ENCODE measurements around the gene SLC43A1.

DNA sequence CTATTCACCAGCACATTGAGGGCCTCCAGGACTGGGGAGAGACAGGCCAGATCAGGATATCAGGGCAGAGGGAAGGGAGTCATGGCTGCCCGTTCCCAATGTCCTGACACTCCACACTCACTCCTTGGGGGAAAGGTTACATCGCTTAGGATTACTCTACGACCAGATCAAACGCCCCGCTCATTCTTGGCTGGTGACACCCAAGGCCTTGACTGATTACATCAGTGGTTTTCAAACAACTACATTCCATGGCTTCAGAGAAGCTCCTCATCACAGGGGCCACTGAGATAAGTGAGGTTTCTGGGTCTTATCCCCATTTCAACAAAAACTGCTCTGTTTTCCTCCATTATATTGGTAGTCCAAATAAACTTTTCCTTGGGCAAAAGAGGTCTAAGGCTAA, 37.0 kb upstream of the SLC43A1 start:
- no peak for TF ChIP-seq POLR2A (IDR thresholded peaks at IDR 0.05; ENCODE audit: extremely low read depth, insufficient read length)
- TF ChIP-seq, protein P1, sequence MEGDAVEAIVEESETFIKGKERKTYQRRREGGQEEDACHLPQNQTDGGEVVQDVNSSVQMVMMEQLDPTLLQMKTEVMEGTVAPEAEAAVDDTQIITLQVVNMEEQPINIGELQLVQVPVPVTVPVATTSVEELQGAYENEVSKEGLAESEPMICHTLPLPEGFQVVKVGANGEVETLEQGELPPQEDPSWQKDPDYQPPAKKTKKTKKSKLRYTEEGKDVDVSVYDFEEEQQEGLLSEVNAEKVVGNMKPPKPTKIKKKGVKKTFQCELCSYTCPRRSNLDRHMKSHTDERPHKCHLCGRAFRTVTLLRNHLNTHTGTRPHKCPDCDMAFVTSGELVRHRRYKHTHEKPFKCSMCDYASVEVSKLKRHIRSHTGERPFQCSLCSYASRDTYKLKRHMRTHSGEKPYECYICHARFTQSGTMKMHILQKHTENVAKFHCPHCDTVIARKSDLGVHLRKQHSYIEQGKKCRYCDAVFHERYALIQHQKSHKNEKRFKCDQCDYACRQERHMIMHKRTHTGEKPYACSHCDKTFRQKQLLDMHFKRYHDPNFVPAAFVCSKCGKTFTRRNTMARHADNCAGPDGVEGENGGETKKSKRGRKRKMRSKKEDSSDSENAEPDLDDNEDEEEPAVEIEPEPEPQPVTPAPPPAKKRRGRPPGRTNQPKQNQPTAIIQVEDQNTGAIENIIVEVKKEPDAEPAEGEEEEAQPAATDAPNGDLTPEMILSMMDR (IDR thresholded peaks at IDR 0.05; ENCODE audit: low read depth, low read length) = no peak

Data from NB4 (cell line).